Measurements from ENCODE around the gene LNPEP. TPM values are rescaled to one million over a fixed set of nuclear protein-coding genes. Genes with fewer than 3 reads are reported as not detected.

Gene LNPEP
- total RNA-seq, 4 donors from 2014 or later: 7.2 to 40.5 (median 34.8) TPM

GRCh38 chr5:96961053-96961452 is 25.2 kb downstream of the LNPEP start:
- intact Hi-C loops (cut with DNase I; ENCODE audit: low total_unique reads): no loop called here
- Histone ChIP-seq H3K36me3 (no peaks in the 10 kb centered on the region), H3K27me3 (no peaks in the 10 kb centered on the region), H3K27ac (peak overlapping the region in 1 of 4 donors; percentile 59), H3K9me3 (no peaks in the 10 kb centered on the region), H3K4me1 (peaks cover 0 to 47% (median 13%) of the 10 kb centered on the region in 4 donors), H3K4me3 (no peak overlapping the region)
- WGBS, 2 donors (ENCODE audit: low coverage in 1 of 2): 54 to 85% methylated on average over 1 of the region's 1 CpG
- DNase-seq: no peak
- in situ Hi-C loops (cut with MboI; ENCODE audit: low pct_ligation_motif_present in 1 of 4, low pct_unique_long_range_greater_than_20kb in 1 of 4, low sequenced_read_pairs in 3 of 4): no loop called here
- TF ChIP-seq, protein P1, sequence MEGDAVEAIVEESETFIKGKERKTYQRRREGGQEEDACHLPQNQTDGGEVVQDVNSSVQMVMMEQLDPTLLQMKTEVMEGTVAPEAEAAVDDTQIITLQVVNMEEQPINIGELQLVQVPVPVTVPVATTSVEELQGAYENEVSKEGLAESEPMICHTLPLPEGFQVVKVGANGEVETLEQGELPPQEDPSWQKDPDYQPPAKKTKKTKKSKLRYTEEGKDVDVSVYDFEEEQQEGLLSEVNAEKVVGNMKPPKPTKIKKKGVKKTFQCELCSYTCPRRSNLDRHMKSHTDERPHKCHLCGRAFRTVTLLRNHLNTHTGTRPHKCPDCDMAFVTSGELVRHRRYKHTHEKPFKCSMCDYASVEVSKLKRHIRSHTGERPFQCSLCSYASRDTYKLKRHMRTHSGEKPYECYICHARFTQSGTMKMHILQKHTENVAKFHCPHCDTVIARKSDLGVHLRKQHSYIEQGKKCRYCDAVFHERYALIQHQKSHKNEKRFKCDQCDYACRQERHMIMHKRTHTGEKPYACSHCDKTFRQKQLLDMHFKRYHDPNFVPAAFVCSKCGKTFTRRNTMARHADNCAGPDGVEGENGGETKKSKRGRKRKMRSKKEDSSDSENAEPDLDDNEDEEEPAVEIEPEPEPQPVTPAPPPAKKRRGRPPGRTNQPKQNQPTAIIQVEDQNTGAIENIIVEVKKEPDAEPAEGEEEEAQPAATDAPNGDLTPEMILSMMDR (IDR thresholded peaks at IDR 0.05): no peak
- TF ChIP-seq POLR2A (IDR thresholded peaks at IDR 0.05) (no peak), POLR2AphosphoS5 (IDR thresholded peaks at IDR 0.05) (no peak), EP300 (IDR thresholded peaks at IDR 0.05; ENCODE audit: low read depth) (no peak)

GRCh38 chr5:96962540-96962991 is 26.7 kb downstream of the LNPEP start:
- in situ Hi-C loops (cut with MboI; ENCODE audit: low pct_ligation_motif_present in 1 of 4, low pct_unique_long_range_greater_than_20kb in 1 of 4, low sequenced_read_pairs in 3 of 4): no loop called here
- H3K27ac ChIP-seq: peak overlapping the region in 3 of 4 donors; percentile 47 to 59 (median 58)
- peaks cover 0 to 41% (median 13%) of the 10 kb centered on the region in 4 donors for H3K4me1 ChIP-seq

GRCh38 chr5:96963267-96963666 is 27.4 kb downstream of the LNPEP start:
- intact Hi-C loops (cut with DNase I; ENCODE audit: low total_unique reads) (no loop called here), in situ Hi-C loops (cut with MboI; ENCODE audit: low pct_ligation_motif_present in 1 of 4, low pct_unique_long_range_greater_than_20kb in 1 of 4, low sequenced_read_pairs in 3 of 4) (no loop called here)
- Histone ChIP-seq H3K27me3 (no peaks in the 10 kb centered on the region), H3K4me3 (no peak overlapping the region), H3K36me3 (no peaks in the 10 kb centered on the region), H3K4me1 (peaks cover 0 to 48% (median 19%) of the 10 kb centered on the region in 4 donors), H3K9me3 (no peaks in the 10 kb centered on the region), H3K27ac (peak overlapping the region; percentile 6 to 59 (median 32))
- WGBS, 2 donors (ENCODE audit: low coverage in 1 of 2): 10 to 31% methylated on average over 2 to 3 of the region's 3 CpGs
- DNase-seq: peak; percentile 27
- no peak for TF ChIP-seq POLR2A (IDR thresholded peaks at IDR 0.05)
- TF ChIP-seq, protein P1 (IDR thresholded peaks at IDR 0.05): no peak
- TF ChIP-seq EP300 (IDR thresholded peaks at IDR 0.05; ENCODE audit: low read depth): no peak
- no peak for TF ChIP-seq POLR2AphosphoS5 (IDR thresholded peaks at IDR 0.05)

More at GRCh38 chr5:96962540-96962991, 26.7 kb downstream of the LNPEP start:
- Histone ChIP-seq H3K4me3 (no peak overlapping the region), H3K9me3 (no peaks in the 10 kb centered on the region), H3K36me3 (no peaks in the 10 kb centered on the region), H3K27me3 (no peaks in the 10 kb centered on the region)
- DNase-seq: no peak
- 53 to 68% methylated on average over 2 to 4 of the region's 4 CpGs for WGBS, 2 donors (ENCODE audit: low coverage in 1 of 2)
- intact Hi-C loops (cut with DNase I; ENCODE audit: low total_unique reads): no loop called here
- TF ChIP-seq POLR2AphosphoS5 (IDR thresholded peaks at IDR 0.05) (no peak), EP300 (IDR thresholded peaks at IDR 0.05; ENCODE audit: low read depth) (no peak), POLR2A (IDR thresholded peaks at IDR 0.05) (no peak)
- TF ChIP-seq, protein P1 (IDR thresholded peaks at IDR 0.05): no peak

- TF ChIP-seq EP300 (IDR thresholded peaks at IDR 0.05; ENCODE audit: low read depth) (no peak), POLR2A (IDR thresholded peaks at IDR 0.05) (no peak), POLR2AphosphoS5 (IDR thresholded peaks at IDR 0.05) (no peak)
- TF ChIP-seq, protein P1 (IDR thresholded peaks at IDR 0.05): no peak
- intact Hi-C loops (cut with DNase I; ENCODE audit: low total_unique reads): no loop called here
- no peaks in the 10 kb centered on the region for H3K36me3 ChIP-seq
- H3K27me3 ChIP-seq: no peaks in the 10 kb centered on the region
- peaks cover 0 to 67% (median 27%) of the 10 kb centered on the region in 4 donors for H3K4me1 ChIP-seq
- 93 to 94% methylated on average over 4 of the region's 4 CpGs for WGBS, 2 donors (ENCODE audit: low coverage in 1 of 2)
- no peak overlapping the region for H3K27ac ChIP-seq
- H3K9me3 ChIP-seq: no peaks in the 10 kb centered on the region
- no peak for DNase-seq
- in situ Hi-C loops (cut with MboI; ENCODE audit: low pct_ligation_motif_present in 1 of 4, low pct_unique_long_range_greater_than_20kb in 1 of 4, low sequenced_read_pairs in 3 of 4): no loop called here
- no peak overlapping the region for H3K4me3 ChIP-seq
Observed at GRCh38 chr5:96966801-96967200, 30.9 kb downstream of the LNPEP start.
